Mesothelial cell of epicardium (in vitro differentiated cells): ENCODE measurements around the gene TADA1. TPM values are rescaled to one million over a fixed set of nuclear protein-coding genes. Genes with fewer than 3 reads are reported as not detected.

Experiments used
- DNase-seq, 2 experiments: peaks; one replicate each; pipeline ENCODE4 v3.0.0; 2021; ENCODE audit warnings: low spot score in 2 of 2; ENCODE audit not compliant: unreplicated experiment in 2 of 2
- H3K27ac Mint-ChIP-seq: 2 replicates; pipeline ENCODE4 v1.8.0; 2021; ENCODE audit warnings: mixed read lengths
- H3K27me3 Mint-ChIP-seq: 2 replicates; pipeline ENCODE4 v1.8.0; 2021; ENCODE audit warnings: low read depth, mixed read lengths
- H3K36me3 Mint-ChIP-seq: 2 replicates; pipeline ENCODE4 v1.8.0; 2021; ENCODE audit warnings: mixed read lengths
- H3K4me1 Mint-ChIP-seq: 2 replicates; pipeline ENCODE4 v1.8.0; 2021; ENCODE audit warnings: mixed read lengths
- H3K4me3 Mint-ChIP-seq: 2 replicates; pipeline ENCODE4 v1.8.0; 2021; ENCODE audit warnings: mild to moderate bottlenecking, moderate library complexity, mixed read lengths
- H3K9me3 Mint-ChIP-seq: 2 replicates; pipeline ENCODE4 v1.8.0; 2021; ENCODE audit warnings: mixed read lengths
- CTCF ChIP-seq: fragments of 200-600 bp; sonication (generic); IDR thresholded peaks from one replicate; pipeline ENCODE4 v1.5.0; 2021; ENCODE audit warnings: antibody characterized with exemption; ENCODE audit not compliant: unreplicated experiment
- total RNA-seq: library from RNA; stranded (reverse); gene quantifications from 3 replicates; pipeline ENCODE4 v1.2.1, GENCODE V29; 2021

The TADA1 gene, protein sequence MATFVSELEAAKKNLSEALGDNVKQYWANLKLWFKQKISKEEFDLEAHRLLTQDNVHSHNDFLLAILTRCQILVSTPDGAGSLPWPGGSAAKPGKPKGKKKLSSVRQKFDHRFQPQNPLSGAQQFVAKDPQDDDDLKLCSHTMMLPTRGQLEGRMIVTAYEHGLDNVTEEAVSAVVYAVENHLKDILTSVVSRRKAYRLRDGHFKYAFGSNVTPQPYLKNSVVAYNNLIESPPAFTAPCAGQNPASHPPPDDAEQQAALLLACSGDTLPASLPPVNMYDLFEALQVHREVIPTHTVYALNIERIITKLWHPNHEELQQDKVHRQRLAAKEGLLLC
- 15.6 to 18.7 TPM (median 17.4 TPM) in 3 replicates for total RNA-seq

GRCh38 chr1:166875734-166876539, at the start of gene TADA1:
Gene TADA1 (minus strand): TSS chr1:166876264. CDS start chr1:166876233, 31 bp downstream.
- no peaks in the 10 kb centered on the region for H3K9me3 Mint-ChIP-seq
- H3K4me1 Mint-ChIP-seq = peaks cover 27% of the 10 kb centered on the region
- no peaks in the 10 kb centered on the region for H3K36me3 Mint-ChIP-seq
- no peak for TF ChIP-seq CTCF
- DNase-seq = peak; percentile 97
- peak within 1 kb of the TSS; percentile 99 for H3K4me3 Mint-ChIP-seq
- peak within 1 kb of the TSS; percentile 99 for H3K27ac Mint-ChIP-seq
- H3K27me3 Mint-ChIP-seq = peaks cover 4% of the 10 kb centered on the region

- H3K4me1 Mint-ChIP-seq = peaks cover 9% of the 10 kb centered on the region
- no peak for TF ChIP-seq CTCF
- H3K27ac Mint-ChIP-seq = no peak overlapping the region
- DNase-seq = no peak
- H3K4me3 Mint-ChIP-seq = no peak overlapping the region
- peaks cover 40% of the 10 kb centered on the region for H3K27me3 Mint-ChIP-seq
- H3K9me3 Mint-ChIP-seq = peaks cover 4% of the 10 kb centered on the region
- H3K36me3 Mint-ChIP-seq = no peaks in the 10 kb centered on the region
These were observed 48.9 kb upstream of the TADA1 start for GRCh38 chr1:166924823-166925541.

GRCh38 chr1:166920561-166921475, 44.8 kb upstream of the TADA1 start:
- Mint-ChIP-seq H3K36me3 (no peaks in the 10 kb centered on the region), H3K4me1 (peaks cover 6% of the 10 kb centered on the region), H3K27ac (no peak overlapping the region), H3K9me3 (no peaks in the 10 kb centered on the region), H3K4me3 (peak overlapping the region; percentile 66), H3K27me3 (peaks cover 76% of the 10 kb centered on the region)
- peak in 1 of 2 experiments; percentile 45 for DNase-seq
- TF ChIP-seq CTCF = no peak

GRCh38 chr1:166918956-166919316, 42.9 kb upstream of the TADA1 start:
- Mint-ChIP-seq H3K36me3 (no peaks in the 10 kb centered on the region), H3K27ac (no peak overlapping the region), H3K27me3 (peaks cover 80% of the 10 kb centered on the region), H3K4me1 (peaks cover 2% of the 10 kb centered on the region), H3K9me3 (no peaks in the 10 kb centered on the region), H3K4me3 (no peak overlapping the region)
- no peak for DNase-seq
- no peak for TF ChIP-seq CTCF
